K562 (cell line): ENCODE data around the gene PRDX2. TPM values are rescaled to one million over a fixed set of nuclear protein-coding genes. Genes with fewer than 3 reads are reported as not detected.

ENCODE experiments used
- AFF1 ChIP-seq, 2 experiments: fragments of 450-650 bp; IDR thresholded peaks; 2 replicates each; pipeline ENCODE4 v1.6.1; 2018; ENCODE audit warnings: mild to moderate bottlenecking in 2 of 2, low read depth in 1 of 2; ENCODE audit not compliant: partially characterized antibody in 2 of 2
- CREB3L1 ChIP-seq: fragments of 450-650 bp; IDR thresholded peaks from 2 replicates; pipeline ENCODE4 v1.6.1; 2014; ENCODE audit warnings: low read depth, mild to moderate bottlenecking, moderate library complexity, borderline replicate concordance
- ETV1 ChIP-seq: fragments of 450-650 bp; conservative IDR thresholded peaks from 2 replicates; pipeline ENCODE4 v1.6.1; 2016; ENCODE audit warnings: missing genetic modification characterization, control low read depth, low read depth, missing compliant biosample characterization
- GABPA ChIP-seq: fragments of 200-800 bp; sonication (Bioruptor generic); conservative IDR thresholded peaks from 2 replicates; pipeline ENCODE4 v1.6.1; 2016; ENCODE audit warnings: low read depth, missing genetic modification characterization, missing compliant biosample characterization
- GMEB1 ChIP-seq: fragments of 250-450 bp; sonication (Bioruptor Pico); IDR thresholded peaks from 2 replicates; pipeline ENCODE4 v1.4.0; 2020; ENCODE audit warnings: mild to moderate bottlenecking
- KAT8 ChIP-seq: fragments of 450-650 bp; IDR thresholded peaks from 2 replicates; pipeline ENCODE4 v1.6.1; 2016; ENCODE audit warnings: low read depth, mild to moderate bottlenecking
- KLF13 ChIP-seq: fragments of 450-650 bp; IDR thresholded peaks from 2 replicates; pipeline ENCODE4 v1.6.1; 2016; ENCODE audit warnings: missing genetic modification characterization, low read depth, mild to moderate bottlenecking, missing compliant biosample characterization, moderate library complexity, borderline replicate concordance
- KLF16 ChIP-seq: IDR thresholded peaks from 2 replicates; pipeline ENCODE4 v1.6.1; 2016; ENCODE audit warnings: antibody characterized with exemption
- NCOR1 ChIP-seq: fragments of 450-650 bp; IDR thresholded peaks from 2 replicates; pipeline ENCODE4 v1.6.1; 2016; ENCODE audit warnings: mild to moderate bottlenecking, moderate library complexity
- NFIC ChIP-seq: fragments of 450-650 bp; IDR thresholded peaks from 2 replicates; pipeline ENCODE4 v1.6.1; 2017; ENCODE audit warnings: mild to moderate bottlenecking, inconsistent platforms
- NR1H2 ChIP-seq: sonication (generic); formaldehyde crosslinking; IDR thresholded peaks from 2 replicates; pipeline ENCODE4 v1.4.0; 2020; ENCODE audit warnings: mild to moderate bottlenecking, missing genetic modification reagents
- SMARCB1 ChIP-seq: IDR thresholded peaks from 2 replicates; pipeline ENCODE4 v1.6.1; 2011; ENCODE audit warnings: improper control_type of control experiment, low read depth; ENCODE audit not compliant: insufficient read length
- TARDBP ChIP-seq: fragments of 450-650 bp; IDR thresholded peaks from 2 replicates; pipeline ENCODE4 v1.6.1; 2016
- ZBTB9 ChIP-seq: fragments of 450-650 bp; formaldehyde crosslinking; IDR thresholded peaks from 2 replicates; pipeline ENCODE4 v1.4.0; 2020; ENCODE audit warnings: mild to moderate bottlenecking, moderate library complexity
- ZNF589 ChIP-seq: fragments of 200-800 bp; sonication (Bioruptor generic); IDR thresholded peaks from 2 replicates; pipeline ENCODE4 v1.6.1; 2016; ENCODE audit warnings: low read depth, missing genetic modification characterization, missing compliant biosample characterization
- ZNF655 ChIP-seq: fragments of 250-450 bp; sonication (Bioruptor Pico); IDR thresholded peaks from 2 replicates; pipeline ENCODE4 v1.5.0; 2021
- ZNF707 ChIP-seq: fragments of 250-450 bp; sonication (Bioruptor Pico); conservative IDR thresholded peaks from 2 replicates; pipeline ENCODE4 v1.8.0; 2022; ENCODE audit warnings: inconsistent platforms, mild to moderate bottlenecking, moderate library complexity
- polyA plus RNA-seq, 8 experiments: library from polyadenylated mRNA; depleted of rRNA in 4 of 8; stranded (reverse) in 5 of 8; unstranded in 3 of 8; fragments of >200 nt; fragmentation: Nextera tagmentation in 2 of 8; fragmentation: Illumina TruSeq in 1 of 8; extraction: Ambion mirVana in 2 of 8; extraction: Trizol in 1 of 8; gene quantifications; 2 replicates each; pipeline versions ENCODE4 v1.2.1 to v1.2.3, GENCODE V29; 2011 to 2014; ENCODE audit warnings: inconsistent platforms in 1 of 8, missing spikeins in 1 of 8
- total RNA-seq, 7 experiments: library from RNA; depleted of rRNA in 6 of 7; stranded (reverse); fragments of >200 nt in 6 of 7; fragmentation: Illumina TruSeq in 2 of 7; extraction: Trizol in 2 of 7; gene quantifications; 2 replicates each; pipeline versions ENCODE4 v1.2.1 to v1.2.3, GENCODE V29; 2011 to 2021; ENCODE audit warnings: low replicate concordance in 1 of 7

PRDX2 gene
- total and polyA plus RNA-seq, 9 of the 15 experiments (the other 6 are each of a cell fraction or from before 2014, with no cell fraction given), result 206 to 1,183 (median 415) TPM

GRCh38 chr19:12806242-12807081 lies 4.9 kb upstream of the PRDX2 start, which contains the start of gene RNASEH2A (continued):
- peak; percentile 90 for TF ChIP-seq CREB3L1
- TF ChIP-seq KLF16, result no peak
- no peak for TF ChIP-seq AFF1 (IDR thresholded peaks at IDR 0.05; ENCODE audit: low read depth in 1 of 2, partially characterized antibody in 2 of 2)
- TF ChIP-seq KAT8, result no peak
- TF ChIP-seq GABPA (tag), result peak; percentile 62
- no peak for TF ChIP-seq TARDBP
- TF ChIP-seq ZBTB9, result 0 out of 2 replicates have a peak, but pooled peaks have one; percentile 26
- TF ChIP-seq NR1H2 (CRISPR knock-in tag), result 0 out of 2 replicates have a peak, but pooled peaks have one; percentile 66
- TF ChIP-seq KLF13, result 0 out of 2 replicates have a peak, but pooled peaks have one; percentile 56
- peak; percentile 12; the same call in 1 of the 2 replicates for TF ChIP-seq ZNF589 (CRISPR knock-in tag)
- TF ChIP-seq NCOR1, result no peak
- peak; percentile 100 for TF ChIP-seq GMEB1
- no peak for TF ChIP-seq ZNF707 (CRISPR knock-in tag)
- TF ChIP-seq SMARCB1, result no peak
- TF ChIP-seq ZNF655, result no peak
- TF ChIP-seq NFIC, result peak; percentile 41; the same call in 1 of the 2 replicates
- peak; percentile 67 for TF ChIP-seq ETV1 (tag)
